ENCODE data around the gene HEXIM2. TPM values are rescaled to one million over a fixed set of nuclear protein-coding genes. Genes with fewer than 3 reads are reported as not detected.
A peak's percentile ranks its signal among the peaks of the same experiment; 100 is the strongest.

The HEXIM2 gene
- total and polyA plus RNA-seq, 2 of the 13 experiments (the other 11 are each of a cell fraction or from before 2014, with no cell fraction given): 27.1 to 32.4 TPM

GRCh38 chr17:45127548-45128300, 34.0 kb upstream of the HEXIM2 start (continued):
- TF ChIP-seq FOSL2 (CRISPR knock-in tag; IDR thresholded peaks at IDR 0.05) (peak; percentile 62; the same call in 1 of the 2 replicates), ZNF878 (CRISPR knock-in tag; IDR thresholded peaks at IDR 0.05) (no peak), HNRNPLL (IDR thresholded peaks at IDR 0.05; ENCODE audit: low read depth, low read length, poor library complexity, severe bottlenecking) (peak; percentile 40), PCBP2 (optimal IDR thresholded peaks at IDR 0.05; ENCODE audit: low read depth, low read length, poor library complexity, severe bottlenecking) (no peak), ZNF224 (CRISPR knock-in tag; IDR thresholded peaks at IDR 0.05) (no peak), POGZ (CRISPR knock-in tag; IDR thresholded peaks at IDR 0.05) (0 out of 2 replicates have a peak, but pooled peaks have one; percentile 24), BORCS8-MEF2B (CRISPR knock-in tag; IDR thresholded peaks at IDR 0.05) (no peak), POLR2G (IDR thresholded peaks at IDR 0.05; ENCODE audit: low read depth, low read length) (peak; percentile 53; the same call in 1 of the 2 replicates), TCF12 (IDR thresholded peaks at IDR 0.05) (no peak), TCF12 (CRISPR knock-in tag; IDR thresholded peaks at IDR 0.05) (no peak), ZNF790 (CRISPR knock-in tag; IDR thresholded peaks at IDR 0.05; ENCODE audit: borderline replicate concordance) (no peak), ZNF563 (CRISPR knock-in tag; IDR thresholded peaks at IDR 0.05) (no peak; the same call in 1 of the 2 replicates), NR2F2 (IDR thresholded peaks at IDR 0.05; ENCODE audit: borderline replicate concordance, low read depth) (no peak; the same call in 1 of the 2 replicates), ZNF615 (CRISPR knock-in tag; IDR thresholded peaks at IDR 0.05; ENCODE audit: borderline replicate concordance) (no peak), SIN3B (IDR thresholded peaks at IDR 0.05; ENCODE audit: low read length) (no peak), TMF1 (CRISPR knock-in tag; IDR thresholded peaks at IDR 0.05; ENCODE audit: low read depth) (no peak), ZNF883 (CRISPR knock-in tag; IDR thresholded peaks at IDR 0.05; ENCODE audit: not compliant biosample characterization) (no peak), U2AF1 (optimal IDR thresholded peaks at IDR 0.05; ENCODE audit: low read depth, low read length) (no peak), IKZF1 (IDR thresholded peaks at IDR 0.05) (no peak), ZNF777 (CRISPR knock-in tag; IDR thresholded peaks at IDR 0.05) (no peak), NCOA2 (CRISPR knock-in tag; IDR thresholded peaks at IDR 0.05) (peak; percentile 43), TOPORS (CRISPR knock-in tag; IDR thresholded peaks at IDR 0.05) (no peak), CCDC6 (CRISPR knock-in tag; IDR thresholded peaks at IDR 0.05) (no peak), CREB1 (IDR thresholded peaks at IDR 0.05) (no peak), CREB1 (CRISPR knock-in tag; IDR thresholded peaks at IDR 0.05) (no peak), ZNF7 (CRISPR knock-in tag; IDR thresholded peaks at IDR 0.05) (no peak)
- TF ChIP-seq, protein P1, sequence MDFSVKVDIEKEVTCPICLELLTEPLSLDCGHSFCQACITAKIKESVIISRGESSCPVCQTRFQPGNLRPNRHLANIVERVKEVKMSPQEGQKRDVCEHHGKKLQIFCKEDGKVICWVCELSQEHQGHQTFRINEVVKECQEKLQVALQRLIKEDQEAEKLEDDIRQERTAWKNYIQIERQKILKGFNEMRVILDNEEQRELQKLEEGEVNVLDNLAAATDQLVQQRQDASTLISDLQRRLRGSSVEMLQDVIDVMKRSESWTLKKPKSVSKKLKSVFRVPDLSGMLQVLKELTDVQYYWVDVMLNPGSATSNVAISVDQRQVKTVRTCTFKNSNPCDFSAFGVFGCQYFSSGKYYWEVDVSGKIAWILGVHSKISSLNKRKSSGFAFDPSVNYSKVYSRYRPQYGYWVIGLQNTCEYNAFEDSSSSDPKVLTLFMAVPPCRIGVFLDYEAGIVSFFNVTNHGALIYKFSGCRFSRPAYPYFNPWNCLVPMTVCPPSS (IDR thresholded peaks at IDR 0.05): no peak
- TF ChIP-seq, protein P2, sequence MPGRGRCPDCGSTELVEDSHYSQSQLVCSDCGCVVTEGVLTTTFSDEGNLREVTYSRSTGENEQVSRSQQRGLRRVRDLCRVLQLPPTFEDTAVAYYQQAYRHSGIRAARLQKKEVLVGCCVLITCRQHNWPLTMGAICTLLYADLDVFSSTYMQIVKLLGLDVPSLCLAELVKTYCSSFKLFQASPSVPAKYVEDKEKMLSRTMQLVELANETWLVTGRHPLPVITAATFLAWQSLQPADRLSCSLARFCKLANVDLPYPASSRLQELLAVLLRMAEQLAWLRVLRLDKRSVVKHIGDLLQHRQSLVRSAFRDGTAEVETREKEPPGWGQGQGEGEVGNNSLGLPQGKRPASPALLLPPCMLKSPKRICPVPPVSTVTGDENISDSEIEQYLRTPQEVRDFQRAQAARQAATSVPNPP (CRISPR knock-in tag; IDR thresholded peaks at IDR 0.05): no peak
- TF ChIP-seq, protein P3, sequence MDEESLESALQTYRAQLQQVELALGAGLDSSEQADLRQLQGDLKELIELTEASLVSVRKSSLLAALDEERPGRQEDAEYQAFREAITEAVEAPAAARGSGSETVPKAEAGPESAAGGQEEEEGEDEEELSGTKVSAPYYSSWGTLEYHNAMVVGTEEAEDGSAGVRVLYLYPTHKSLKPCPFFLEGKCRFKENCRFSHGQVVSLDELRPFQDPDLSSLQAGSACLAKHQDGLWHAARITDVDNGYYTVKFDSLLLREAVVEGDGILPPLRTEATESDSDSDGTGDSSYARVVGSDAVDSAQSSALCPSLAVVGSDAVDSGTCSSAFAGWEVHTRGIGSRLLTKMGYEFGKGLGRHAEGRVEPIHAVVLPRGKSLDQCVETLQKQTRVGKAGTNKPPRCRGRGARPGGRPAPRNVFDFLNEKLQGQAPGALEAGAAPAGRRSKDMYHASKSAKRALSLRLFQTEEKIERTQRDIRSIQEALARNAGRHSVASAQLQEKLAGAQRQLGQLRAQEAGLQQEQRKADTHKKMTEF (CRISPR knock-in tag; IDR thresholded peaks at IDR 0.05): peak; percentile 55
